Spleen (tissue), 7 donors: ENCODE data around the gene ETNK1.

ENCODE experiments used
- CTCF ChIP-seq, 11 experiments: fragments of 200-600 bp in 7 of 11; fragments of 450-650 bp in 4 of 11; sonication (generic) in 4 of 11; IDR thresholded peaks in 8 of 11; conservative IDR thresholded peaks in 3 of 11; 1 replicate in 7 of 11; 2 replicates in 4 of 11; pipeline versions ENCODE4 v1.4.0 to v1.8.0; 2016 to 2021; ENCODE audit warnings: antibody characterized with exemption in 11 of 11, inconsistent platforms in 4 of 11, mild to moderate bottlenecking in 1 of 11
- POLR2A ChIP-seq, 3 donors: fragments of 450-650 bp; IDR thresholded peaks; one replicate each; pipeline ENCODE4 v1.5.1; 2017; ENCODE audit warnings: antibody characterized with exemption in 3 of 3, mild to moderate bottlenecking in 1 of 3
- POLR2AphosphoS5 ChIP-seq, 3 donors: sonication (generic); formaldehyde crosslinking; IDR thresholded peaks; one replicate each; pipeline ENCODE4 v1.5.1; 2017; ENCODE audit warnings: antibody characterized with exemption in 3 of 3
- donor health status: DM: no; HTN: no; CAD: no; lungs with moderate emphysema.
- donor health status: DM: no; HTN: no; CAD: no.
- donor health status: DM: no; HTN: no; CAD: no.

DNA sequence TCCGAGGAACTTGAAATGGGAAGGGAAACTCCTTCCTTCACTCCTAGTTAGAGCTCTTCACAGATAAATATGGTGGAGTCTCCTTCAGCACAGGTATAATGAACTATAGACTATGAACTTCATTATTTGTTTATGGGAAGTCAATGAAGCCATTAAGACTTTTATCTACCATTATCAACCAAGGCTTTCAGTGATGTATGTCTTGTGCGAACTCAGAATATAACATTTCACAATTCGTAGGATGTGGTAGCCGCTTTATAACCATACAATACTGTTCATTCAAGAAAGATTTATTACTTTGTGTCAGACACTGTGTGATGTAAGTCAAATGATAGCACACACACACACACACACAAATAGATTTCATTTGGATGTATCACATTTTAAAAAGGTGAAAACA is 24.8 kb upstream of the ETNK1 start:
- TF ChIP-seq CTCF (IDR thresholded peaks at IDR 0.05 in 8 of 11, conservative IDR thresholded peaks at IDR 0.05 in 3 of 11) (no peak), POLR2A (IDR thresholded peaks at IDR 0.05) (no peak), POLR2AphosphoS5 (IDR thresholded peaks at IDR 0.05) (no peak)
